HUES6 (cell line): ENCODE data around the gene OR6S1.
"Not testable (repeated sequence)": the region's sequence is repeated elsewhere in the genome, so short reads cannot be mapped to it uniquely, and the experiment has no call there.

Experiments
- H3K27ac ChIP-seq: 2 replicates; pipeline ENCODE4 v1.7.0; 2013; ENCODE audit warnings: low read depth, mild to moderate bottlenecking, low read length, inconsistent platforms
- H3K27me3 ChIP-seq: 2 replicates; pipeline ENCODE4 v1.6.1; 2013; ENCODE audit warnings: low read length; ENCODE audit not compliant: control insufficient read depth, insufficient read depth
- H3K36me3 ChIP-seq: 2 replicates; pipeline ENCODE4 v1.6.1; 2013; ENCODE audit warnings: low read length; ENCODE audit not compliant: control insufficient read depth, insufficient read depth
- H3K4me1 ChIP-seq: 2 replicates; pipeline ENCODE4 v1.6.1; 2013; ENCODE audit warnings: low read length; ENCODE audit not compliant: control insufficient read depth, insufficient read depth
- H3K4me3 ChIP-seq: 2 replicates; pipeline ENCODE4 v1.5.1; 2013; ENCODE audit warnings: low read depth, low read length
- H3K9ac ChIP-seq: one replicate; pipeline ENCODE4 v1.6.1; 2013; ENCODE audit warnings: mild to moderate bottlenecking, low read length
- H3K9me3 ChIP-seq: 2 replicates; pipeline ENCODE4 v1.6.1; 2013; ENCODE audit warnings: low read depth, low read length; ENCODE audit not compliant: control insufficient read depth, insufficient read depth

The OR6S1 gene

GRCh38 chr14:20630340-20631022 is 11.0 kb downstream of the OR6S1 start:
- Histone ChIP-seq H3K4me3 (peak overlapping the region; percentile 91), H3K9ac (peak overlapping the region; percentile 78), H3K9me3 (no peaks in the 10 kb centered on the region), H3K27me3 (peaks cover 37% of the 10 kb centered on the region), H3K4me1 (peaks cover 11% of the 10 kb centered on the region), H3K27ac (no peak overlapping the region), H3K36me3 (no peaks in the 10 kb centered on the region)

GRCh38 chr14:20628063-20628854 is 13.2 kb downstream of the OR6S1 start:
- no peak overlapping the region for H3K9ac ChIP-seq
- no peak overlapping the region for H3K27ac ChIP-seq
- no peaks in the 10 kb centered on the region for H3K36me3 ChIP-seq
- H3K4me1 ChIP-seq, result peaks cover 14% of the 10 kb centered on the region
- H3K4me3 ChIP-seq, result peak overlapping the region; percentile 48
- H3K27me3 ChIP-seq, result peaks cover 37% of the 10 kb centered on the region
- no peaks in the 10 kb centered on the region for H3K9me3 ChIP-seq

GRCh38 chr14:20627346-20628027 is 14.0 kb downstream of the OR6S1 start:
- H3K4me3 ChIP-seq, result peak overlapping the region; percentile 85
- no peaks in the 10 kb centered on the region for H3K36me3 ChIP-seq

DNA sequence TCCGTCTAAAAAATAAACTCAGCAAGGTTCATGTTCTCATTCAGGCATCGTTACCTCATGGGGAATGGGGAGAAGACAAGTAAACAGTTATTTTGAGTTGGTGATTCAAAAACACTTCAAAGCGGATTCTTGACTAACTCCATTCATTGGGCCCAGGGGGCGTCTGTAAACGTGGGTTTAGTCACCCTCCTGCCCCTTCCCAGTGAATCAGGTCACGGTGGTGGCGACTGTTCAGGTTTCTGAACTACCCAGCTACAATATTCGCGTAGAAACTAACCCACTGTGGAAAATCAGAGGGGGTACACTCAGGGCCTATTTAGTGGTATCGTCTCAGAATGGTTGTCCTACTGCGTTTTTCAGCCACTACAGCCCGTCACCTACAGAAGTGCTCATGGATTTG is 15.2 kb downstream of the OR6S1 start:
- Histone ChIP-seq H3K36me3 (no peaks in the 10 kb centered on the region), H3K9me3 (no peaks in the 10 kb centered on the region), H3K4me3 (peak overlapping the region; percentile 85), H3K27me3 (peaks cover 44% of the 10 kb centered on the region), H3K27ac (no peak overlapping the region), H3K4me1 (peaks cover 16% of the 10 kb centered on the region), H3K9ac (peak overlapping the region; percentile 18)

More at GRCh38 chr14:20627346-20628027, 14.0 kb downstream of the OR6S1 start:
- Histone ChIP-seq H3K9me3 (no peaks in the 10 kb centered on the region), H3K9ac (no peak overlapping the region), H3K4me1 (peaks cover 16% of the 10 kb centered on the region), H3K27ac (no peak overlapping the region), H3K27me3 (peaks cover 43% of the 10 kb centered on the region)

DNA sequence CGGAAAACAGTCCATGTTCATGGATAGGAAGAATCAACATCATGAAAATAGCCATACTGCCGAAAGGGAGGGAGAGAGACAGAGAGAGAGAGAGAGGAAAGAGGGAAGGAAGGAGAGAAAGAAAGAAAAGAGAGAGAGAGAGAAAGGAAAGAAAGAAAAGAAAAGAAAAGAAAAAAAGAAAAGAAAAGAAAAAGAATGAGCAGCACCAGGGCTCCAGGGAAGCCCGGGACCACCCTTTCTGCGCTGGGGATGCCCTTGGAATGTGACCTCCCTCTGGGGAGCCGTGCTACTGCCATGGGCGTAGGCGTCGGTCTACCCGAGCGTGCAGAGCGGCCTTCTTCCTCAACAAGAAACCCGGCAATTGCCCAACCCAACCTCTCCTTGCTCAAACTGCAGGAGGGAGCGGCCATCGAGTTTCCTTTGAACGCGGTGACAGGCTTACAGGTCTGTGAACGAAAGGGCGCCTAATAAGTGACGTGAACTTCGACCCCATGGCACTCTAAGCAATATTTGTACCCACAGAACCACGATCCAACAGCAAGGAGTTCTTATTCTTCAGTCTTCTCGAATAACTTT is 16.9 kb downstream of the OR6S1 start:
- Histone ChIP-seq H3K9ac (peak overlapping the region; percentile 54), H3K4me3 (peak overlapping the region; percentile 85), H3K27ac (no peak overlapping the region; the same call in 1 of the 2 replicates), H3K27me3 (peaks cover 41% of the 10 kb centered on the region), H3K36me3 (no peaks in the 10 kb centered on the region), H3K4me1 (peaks cover 16% of the 10 kb centered on the region), H3K9me3 (no peaks in the 10 kb centered on the region)

GRCh38 chr14:20623798-20624197 is 17.7 kb downstream of the OR6S1 start:
- no peak overlapping the region for H3K27ac ChIP-seq
- H3K36me3 ChIP-seq, result no peaks in the 10 kb centered on the region
- peak overlapping the region; percentile 85 for H3K4me3 ChIP-seq
- peaks cover 16% of the 10 kb centered on the region for H3K4me1 ChIP-seq
- H3K9me3 ChIP-seq, result no peaks in the 10 kb centered on the region
- H3K9ac ChIP-seq, result no peak overlapping the region
- peaks cover 34% of the 10 kb centered on the region for H3K27me3 ChIP-seq

GRCh38 chr14:20622816-20623291 is 18.6 kb downstream of the OR6S1 start:
- H3K9ac ChIP-seq, result no peak overlapping the region
- H3K4me1 ChIP-seq, result peaks cover 9% of the 10 kb centered on the region
- no peak overlapping the region for H3K27ac ChIP-seq
- no peaks in the 10 kb centered on the region for H3K36me3 ChIP-seq
- H3K9me3 ChIP-seq, result no peaks in the 10 kb centered on the region
- H3K4me3 ChIP-seq, result peak overlapping the region; percentile 85
- H3K27me3 ChIP-seq, result peaks cover 25% of the 10 kb centered on the region

DNA sequence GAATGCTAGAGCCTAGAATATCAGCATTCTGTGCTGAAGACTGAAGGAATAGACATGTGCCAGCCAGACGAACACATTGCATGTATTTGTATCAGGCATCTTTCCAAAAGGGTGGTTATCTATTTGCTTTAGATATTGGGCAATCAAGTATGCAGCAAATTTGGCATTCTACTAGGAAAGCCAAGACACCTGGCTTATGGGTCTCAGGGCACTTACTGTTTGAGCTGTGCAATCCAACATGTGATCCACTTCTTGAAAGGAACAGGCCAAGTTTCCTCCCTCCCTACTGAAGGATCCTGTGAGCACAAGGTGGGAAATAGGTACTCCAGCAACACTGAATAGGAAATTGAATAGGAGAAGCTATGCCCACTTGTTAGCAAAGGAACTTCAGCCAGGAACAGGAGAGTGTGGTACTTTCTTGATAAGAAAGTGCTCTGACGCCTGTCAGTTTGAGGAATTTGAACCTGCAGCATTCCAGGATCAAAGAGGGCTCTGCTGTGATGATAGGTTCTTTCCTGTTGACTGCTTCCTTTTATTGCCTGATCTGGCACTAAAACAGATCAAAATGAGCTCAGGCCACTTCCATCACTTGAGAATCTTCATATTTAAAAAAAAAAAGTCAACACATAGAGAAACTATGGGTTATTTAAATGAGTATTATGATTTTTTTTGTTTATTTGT is 20.6 kb downstream of the OR6S1 start:
- Histone ChIP-seq H3K27me3 (peaks cover 7% of the 10 kb centered on the region; the same call in 1 of the 2 replicates), H3K9me3 (no peaks in the 10 kb centered on the region), H3K4me3 (no peak overlapping the region)

GRCh38 chr14:20619688-20620087 is 21.8 kb downstream of the OR6S1 start:
- H3K27me3 ChIP-seq, H3K27ac ChIP-seq, H3K9me3 ChIP-seq, H3K9ac ChIP-seq, H3K4me3 ChIP-seq, H3K4me1 ChIP-seq, H3K36me3 ChIP-seq: not testable (repeated sequence)

More for the DNA sequence above, 20.6 kb downstream of the OR6S1 start:
- Histone ChIP-seq H3K9ac (no peak overlapping the region), H3K27ac (no peak overlapping the region), H3K4me1 (peaks cover 4% of the 10 kb centered on the region; the same call in 1 of the 2 replicates), H3K36me3 (no peaks in the 10 kb centered on the region)

GRCh38 chr14:20618271-20618749 is 23.2 kb downstream of the OR6S1 start:
- H3K36me3 ChIP-seq, result no peaks in the 10 kb centered on the region
- no peaks in the 10 kb centered on the region for H3K9me3 ChIP-seq
- H3K27ac ChIP-seq, result no peak overlapping the region
- peaks cover 6% of the 10 kb centered on the region; the same call in 1 of the 2 replicates for H3K4me1 ChIP-seq
- H3K9ac ChIP-seq, result no peak overlapping the region
- H3K27me3 ChIP-seq, result peaks cover 7% of the 10 kb centered on the region; the same call in 1 of the 2 replicates
- H3K4me3 ChIP-seq, result no peak overlapping the region
